M059J (cell line): ENCODE results near the gene ZBTB16. TPM values are rescaled to one million over a fixed set of nuclear protein-coding genes. Genes with fewer than 3 reads are reported as not detected.

Experiments used
- DNase-seq: peaks from one replicate; pipeline ENCODE4 v3.0.0-alpha.2; 2012; ENCODE audit warnings: low read depth
- total RNA-seq: library from RNA; depleted of rRNA; stranded (reverse); fragments of >200 nt; shearing (Covaris generic); gene quantifications from 2 replicates; pipeline ENCODE4 v1.2.3, GENCODE V29; 2014

ZBTB16 gene
- total RNA-seq, 1 experiment from 2014 or later = not detected

DNA sequence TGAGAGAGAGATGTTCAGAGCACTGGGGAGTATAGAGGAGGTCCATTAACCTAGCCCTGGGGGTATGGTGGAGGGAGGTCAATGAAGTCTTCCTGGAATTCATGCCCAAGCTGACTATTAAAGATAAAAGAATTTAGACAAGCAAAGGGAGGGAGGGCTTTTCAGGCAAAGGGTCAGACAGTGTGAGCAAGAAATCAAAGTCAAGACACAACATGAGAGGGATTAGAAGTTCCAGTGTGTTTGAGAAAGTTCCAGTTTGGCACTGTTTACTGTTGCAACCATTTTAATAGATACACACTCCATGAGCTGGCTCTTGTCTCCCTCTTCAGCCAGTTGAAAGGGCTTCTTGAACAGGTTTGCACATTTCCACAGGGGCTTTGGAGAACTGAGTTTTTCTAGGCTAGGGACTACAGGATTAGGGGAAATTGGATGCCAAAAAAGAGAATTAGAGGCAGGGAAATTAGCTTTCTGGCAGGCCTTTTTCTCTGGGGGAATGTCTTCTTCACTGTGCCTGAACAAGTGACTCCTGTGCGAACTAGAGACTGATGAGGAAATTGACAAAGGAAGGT lies 222.0 kb downstream of the ZBTB16 start:
- DNase-seq = peak; percentile 35

DNA sequence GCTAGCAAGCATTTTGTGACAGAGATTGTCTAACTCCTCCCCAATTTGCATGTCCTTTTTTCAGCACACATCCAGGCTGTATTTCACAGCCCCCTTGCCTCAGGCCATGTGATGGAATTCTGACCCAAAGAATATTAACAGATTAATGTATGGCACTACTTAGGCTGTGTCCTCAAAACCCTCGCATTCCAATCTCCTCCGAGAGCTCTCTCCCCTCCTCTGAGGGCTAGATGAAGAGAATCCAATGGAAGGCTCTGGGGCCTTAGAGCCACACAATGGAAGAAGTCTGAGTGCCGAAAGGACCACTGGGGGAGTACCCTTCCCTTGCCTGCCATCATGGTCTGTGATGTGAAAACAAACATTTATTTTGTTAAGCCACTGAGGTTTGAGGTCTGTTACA lies 223.0 kb downstream of the ZBTB16 start:
- no peak for DNase-seq

- DNase-seq = no peak
Measured at GRCh38 chr11:114283422-114283821, 223.9 kb downstream of the ZBTB16 start.

DNA sequence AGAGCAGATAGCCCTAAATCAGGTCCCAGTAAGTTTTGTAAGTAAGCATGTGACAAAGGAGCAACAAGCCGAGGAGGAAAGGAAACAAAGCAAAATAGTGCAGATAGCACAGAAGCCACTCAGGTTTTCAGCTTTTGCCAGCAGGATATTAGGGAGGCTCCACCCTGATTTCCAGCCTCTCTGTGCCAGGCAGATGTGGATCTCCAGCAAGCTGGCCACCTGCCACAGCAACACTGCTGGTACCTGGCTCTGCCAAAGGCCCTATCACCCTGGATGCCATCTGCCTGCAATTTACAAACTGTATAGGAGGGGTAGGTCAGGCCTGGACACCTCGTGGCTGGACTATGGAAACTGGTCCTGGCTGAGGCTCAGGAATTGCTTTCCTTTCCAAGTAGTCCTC lies 224.5 kb downstream of the ZBTB16 start:
- DNase-seq = no peak

- no peak for DNase-seq
Measured at GRCh38 chr11:114284914-114285313, 225.4 kb downstream of the ZBTB16 start.

- DNase-seq = peak; percentile 69
Measured at GRCh38 chr11:114285599-114285998, 226.1 kb downstream of the ZBTB16 start.

GRCh38 chr11:114286229-114286628 lies 226.7 kb downstream of the ZBTB16 start:
- DNase-seq = no peak

DNA sequence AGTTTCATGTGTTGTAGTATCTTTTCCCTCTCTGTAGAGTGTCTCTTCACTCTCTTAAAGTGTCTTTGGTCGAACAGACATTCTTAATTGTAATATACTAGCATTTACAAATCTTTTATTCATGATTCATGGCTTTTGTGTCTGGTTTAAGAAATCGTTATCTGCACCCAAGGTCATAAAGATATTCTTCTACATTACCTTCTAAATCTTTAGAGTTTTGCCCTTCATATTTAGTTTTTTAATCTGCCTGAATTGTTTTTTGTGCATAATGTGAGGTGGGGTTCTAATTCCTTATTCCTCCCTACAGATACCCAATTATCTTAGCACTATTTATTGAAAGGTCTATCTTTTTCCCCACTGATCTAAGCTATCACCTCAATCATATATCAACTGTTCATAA lies 227.6 kb downstream of the ZBTB16 start:
- no peak for DNase-seq

- no peak for DNase-seq
Measured at GRCh38 chr11:114288136-114288535, 228.6 kb downstream of the ZBTB16 start.

DNA sequence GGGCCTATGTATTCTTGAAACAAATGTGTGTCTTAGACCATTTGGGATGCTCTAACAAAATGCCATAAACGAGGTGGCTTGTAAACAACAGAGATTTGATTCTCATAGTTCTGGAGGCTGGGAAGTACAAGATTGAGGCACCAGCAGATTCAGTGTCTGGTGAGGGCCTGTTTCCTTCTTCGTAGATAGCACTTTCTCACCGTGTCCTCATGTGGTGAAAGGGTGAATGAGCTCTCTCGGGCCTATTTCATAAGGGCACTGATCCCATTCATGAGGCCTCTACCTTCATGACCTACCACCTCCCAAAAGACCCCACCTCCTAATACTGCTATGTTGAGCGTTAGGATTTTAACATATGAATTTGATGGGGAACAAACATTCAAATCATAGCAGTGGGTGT lies 230.3 kb downstream of the ZBTB16 start:
- DNase-seq = no peak

DNA sequence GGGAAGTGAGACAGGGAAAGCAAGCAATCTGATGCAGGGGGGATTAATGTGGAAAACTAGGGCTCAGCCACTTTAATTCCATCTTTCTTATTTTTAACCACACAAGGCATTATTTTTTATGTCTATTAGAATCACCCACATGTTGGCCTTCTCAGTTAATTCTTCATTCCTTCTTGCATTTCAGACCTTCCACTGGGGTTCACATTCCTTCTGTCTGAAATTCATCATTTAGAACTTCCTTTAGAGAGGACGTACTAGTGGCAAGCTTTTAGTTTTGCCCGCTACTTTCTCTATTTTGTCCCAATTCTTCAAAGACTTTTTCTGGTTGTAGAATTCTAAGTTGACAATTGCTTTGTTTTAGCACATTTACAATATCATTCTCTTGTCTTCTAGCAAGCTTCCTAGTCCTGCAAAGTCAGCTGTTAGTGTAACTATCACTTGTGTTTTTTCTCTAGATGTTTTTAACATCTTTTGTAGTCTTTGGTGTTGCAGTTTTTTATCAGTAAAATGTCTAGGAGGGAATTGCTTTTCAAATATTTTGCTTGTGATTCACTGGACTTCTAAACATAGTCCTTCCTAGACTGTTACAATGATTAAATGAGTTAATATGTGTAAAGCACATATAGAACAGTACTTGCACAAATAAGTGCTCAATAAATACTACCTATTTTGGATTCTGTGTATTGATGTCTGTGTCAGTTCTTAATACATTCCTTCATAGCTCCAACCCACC lies 231.2 kb downstream of the ZBTB16 start:
- no peak for DNase-seq

GRCh38 chr11:114291381-114291780 lies 231.9 kb downstream of the ZBTB16 start:
- DNase-seq = peak; percentile 83

GRCh38 chr11:114291842-114292680 lies 232.6 kb downstream of the ZBTB16 start:
- peak; percentile 80 for DNase-seq

GRCh38 chr11:114293201-114293711 lies 233.7 kb downstream of the ZBTB16 start:
- DNase-seq = peak; percentile 73

DNA sequence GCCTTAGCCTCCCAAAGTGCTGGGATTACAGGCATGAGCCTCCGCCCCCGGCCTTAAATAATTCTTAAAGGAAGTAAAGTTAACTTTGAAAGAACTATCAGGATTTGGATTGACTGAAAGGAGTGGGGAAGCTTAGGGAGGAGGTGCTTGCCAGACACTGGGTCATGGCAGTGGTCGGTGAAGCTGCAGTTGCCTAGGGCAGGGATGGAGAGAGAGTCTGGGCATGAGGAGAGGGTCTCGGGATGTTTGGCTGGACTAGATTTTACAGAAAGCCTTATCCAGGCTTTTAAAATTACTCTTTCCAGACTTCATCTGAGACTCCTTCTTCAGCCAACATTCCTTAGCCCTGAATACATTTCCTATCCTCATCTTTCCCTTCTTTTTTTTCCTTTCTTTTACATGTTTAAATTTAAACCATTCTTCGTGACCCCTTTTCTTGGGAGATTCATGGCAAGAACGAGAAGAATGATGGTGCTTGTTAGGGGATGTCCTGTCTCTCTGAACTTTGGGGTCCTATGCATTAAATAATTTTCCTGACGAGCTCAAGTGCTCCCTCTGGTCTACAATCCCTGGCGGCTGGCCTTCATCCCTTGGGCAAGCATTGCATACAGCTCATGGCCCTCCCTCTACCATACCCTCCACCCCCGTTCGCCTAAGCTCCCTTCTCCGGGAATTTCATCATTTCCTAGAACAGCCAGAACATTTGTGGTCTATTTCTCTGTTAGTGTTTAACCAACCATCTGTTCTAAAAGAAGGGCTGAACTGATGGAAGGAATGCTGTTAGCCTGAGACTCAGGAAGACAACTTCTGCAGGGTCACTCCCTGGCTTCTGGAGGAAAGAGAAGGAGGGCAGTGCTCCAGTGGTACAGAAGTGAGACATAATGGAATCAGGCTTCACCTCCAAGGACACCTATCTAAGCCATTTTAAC lies 236.4 kb downstream of the ZBTB16 start, which contains the start of gene NNMT:
NNMT (plus strand) TSS at position 724 of the 929 bp plus-strand sequence; CDS start at position 882, 158 bp downstream.
- DNase-seq = peak; percentile 92

DNA sequence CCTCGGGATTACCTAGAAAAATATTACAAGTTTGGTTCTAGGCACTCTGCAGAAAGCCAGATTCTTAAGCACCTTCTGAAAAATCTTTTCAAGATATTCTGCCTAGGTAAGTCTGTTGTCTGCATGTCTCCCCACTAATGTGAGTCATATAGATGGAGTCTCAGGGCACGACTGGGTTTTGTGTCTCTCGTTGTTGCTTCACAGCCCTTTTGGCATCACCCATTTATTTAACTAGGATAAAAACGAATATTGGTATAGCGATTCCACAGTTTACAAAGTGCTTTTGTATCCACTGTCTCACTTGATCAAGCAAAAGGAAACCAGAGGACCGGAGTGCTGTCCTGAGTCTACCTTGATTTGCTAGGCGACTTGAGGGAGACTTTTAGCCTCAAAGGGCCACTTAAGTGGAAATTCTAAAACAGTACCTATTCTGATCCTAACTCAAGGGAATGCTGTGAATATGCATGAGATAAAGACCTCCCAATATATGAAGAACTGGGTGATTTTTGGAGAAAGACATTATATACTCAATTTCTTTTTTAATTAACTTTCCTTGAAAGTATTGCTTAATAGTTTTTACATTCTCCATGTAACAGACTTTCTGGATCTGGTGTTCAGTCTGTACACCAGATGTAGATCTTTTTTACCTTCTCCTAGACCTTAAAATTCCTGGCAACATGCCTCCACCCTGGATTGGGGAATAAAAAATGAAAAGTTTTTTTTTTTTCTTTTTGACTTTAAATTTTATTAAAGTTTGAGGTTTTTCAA lies 237.3 kb downstream of the ZBTB16 start:
- DNase-seq = peak; percentile 61

DNA sequence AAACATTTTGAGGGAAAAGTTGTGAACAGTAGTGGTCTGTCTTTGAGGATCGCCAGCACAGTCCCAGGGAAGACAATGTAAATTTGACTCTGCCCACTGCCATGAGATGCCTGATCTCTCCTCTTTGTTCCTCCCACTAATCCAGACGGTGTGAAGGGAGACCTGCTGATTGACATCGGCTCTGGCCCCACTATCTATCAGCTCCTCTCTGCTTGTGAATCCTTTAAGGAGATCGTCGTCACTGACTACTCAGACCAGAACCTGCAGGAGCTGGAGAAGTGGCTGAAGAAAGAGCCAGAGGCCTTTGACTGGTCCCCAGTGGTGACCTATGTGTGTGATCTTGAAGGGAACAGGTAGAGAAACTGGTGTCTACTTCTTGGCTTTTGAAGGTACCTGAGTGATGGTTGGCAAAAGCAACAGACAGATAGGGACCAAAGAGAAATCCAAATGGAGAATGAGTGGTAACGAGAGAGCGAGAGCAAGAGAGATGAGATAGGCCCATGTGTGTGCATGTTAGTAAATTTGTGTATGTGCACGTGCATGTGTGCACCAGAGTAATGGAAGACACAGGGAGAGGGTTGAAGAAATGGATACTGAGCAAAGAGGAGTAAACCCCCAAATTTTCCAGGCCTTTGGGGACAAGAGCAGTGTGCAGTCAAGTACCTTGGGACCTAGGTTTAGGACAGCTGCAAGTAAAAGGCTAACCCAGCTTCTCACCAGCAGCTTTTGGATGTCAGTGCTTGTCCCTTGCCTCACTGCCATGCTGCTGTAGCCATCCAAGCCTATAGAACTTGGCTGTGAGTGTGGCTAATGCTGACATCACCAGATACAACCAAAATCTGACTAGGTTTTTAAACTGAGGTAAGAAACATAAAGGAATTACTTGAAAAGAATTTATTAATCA lies 238.5 kb downstream of the ZBTB16 start:
- no peak for DNase-seq

DNA sequence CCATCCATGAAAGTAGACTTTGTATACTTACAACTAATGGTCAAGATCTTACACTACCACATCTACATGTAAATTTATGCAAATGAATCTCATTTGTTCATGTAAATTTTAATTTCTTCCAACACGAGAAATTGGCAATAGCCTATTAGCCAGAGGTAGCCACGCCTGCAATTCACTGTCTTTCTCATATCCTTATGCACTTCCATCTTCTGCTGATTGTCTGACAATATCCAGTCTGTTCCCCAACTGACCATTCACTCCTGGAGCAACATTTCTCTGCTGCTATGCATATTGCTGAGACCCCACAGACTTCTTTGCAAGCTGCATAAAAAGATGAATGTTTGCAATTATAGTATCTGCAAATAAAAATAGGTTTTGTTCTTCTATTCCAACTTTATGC lies 239.2 kb downstream of the ZBTB16 start:
- no peak for DNase-seq
